Smooth muscle cell (in vitro differentiated cells): ENCODE data around the gene ASAP3. TPM values are rescaled to one million over a fixed set of nuclear protein-coding genes. Genes with fewer than 3 reads are reported as not detected.

Source experiments
- DNase-seq: peaks from one replicate; lab custom pipeline; 2025; ENCODE audit not compliant: unreplicated experiment; lab: John Stamatoyannopoulos, UW
- H2AFZ ChIP-seq: fragments of 200-600 bp; sonication (generic); 2 replicates; pipeline ENCODE4 v1.6.0; 2016; ENCODE audit warnings: antibody characterized with exemption, low read depth, mild to moderate bottlenecking
- H3F3A ChIP-seq: fragments of 200-600 bp; sonication (generic); 2 replicates; pipeline ENCODE4 v1.6.0; 2017; ENCODE audit warnings: antibody characterized with exemption, low read depth
- H3K27ac ChIP-seq: fragments of 200-600 bp; sonication (generic); 2 replicates; pipeline ENCODE4 v1.5.1; 2016; ENCODE audit warnings: low read depth, mild to moderate bottlenecking
- H3K27me3 ChIP-seq: fragments of 200-600 bp; sonication (generic); 2 replicates; pipeline ENCODE4 v1.6.1; 2016; ENCODE audit warnings: low read depth, mild to moderate bottlenecking
- H3K36me3 ChIP-seq: fragments of 200-600 bp; sonication (generic); 2 replicates; pipeline ENCODE4 v1.5.1; 2016; ENCODE audit warnings: low read depth
- H3K4me1 ChIP-seq: fragments of 200-600 bp; sonication (generic); 2 replicates; pipeline ENCODE4 v1.5.1; 2016; ENCODE audit warnings: low read depth
- H3K4me2 ChIP-seq: fragments of 200-600 bp; sonication (generic); 2 replicates; pipeline ENCODE4 v1.6.0; 2016; ENCODE audit warnings: mild to moderate bottlenecking
- H3K4me3 ChIP-seq: fragments of 200-600 bp; sonication (generic); 2 replicates; pipeline ENCODE4 v1.5.1; 2016; ENCODE audit warnings: mild to moderate bottlenecking
- H3K79me2 ChIP-seq: fragments of 200-600 bp; sonication (generic); 2 replicates; pipeline ENCODE4 v1.6.0; 2016; ENCODE audit warnings: low read depth, mild to moderate bottlenecking
- H3K9ac ChIP-seq: fragments of 200-600 bp; sonication (generic); 2 replicates; pipeline ENCODE4 v1.6.0; 2016; ENCODE audit warnings: low read depth
- H3K9me3 ChIP-seq: fragments of 200-600 bp; sonication (generic); replicated peaks from 2 replicates; pipeline ENCODE4 v1.5.1; 2016; ENCODE audit warnings: low read depth
- H4K20me1 ChIP-seq: fragments of 200-600 bp; sonication (generic); 2 replicates; pipeline ENCODE4 v1.6.0; 2016; ENCODE audit warnings: low read depth
- WGBS: methylation state at CpG from one replicate; pipeline ENCODE4 v1.1.7; 2016; ENCODE audit warnings: low lambda C conversion rate; 5-methylcytosine and 5-hydroxymethylcytosine counted together
- polyA plus RNA-seq: library from polyadenylated mRNA; unstranded; fragments of >200 nt; fragmentation: Nextera tagmentation; extraction: Ambion mirVana; gene quantifications from 2 replicates; pipeline ENCODE4 v1.2.1, GENCODE V29; 2016
- total RNA-seq: library from RNA; depleted of rRNA; stranded (reverse); fragments of >200 nt; gene quantifications from 2 replicates; pipeline ENCODE4 v1.2.3, GENCODE V29; 2014
- TF ChIP-seq, protein P1 (sequence below): fragments of 200-600 bp; sonication (generic); IDR thresholded peaks from 2 replicates; pipeline ENCODE4 v1.5.1; 2017; ENCODE audit warnings: borderline replicate concordance, mild to moderate bottlenecking, antibody characterized with exemption; ENCODE audit not compliant: insufficient read depth, poor library complexity, severe bottlenecking

The ASAP3 gene
- total and polyA plus RNA-seq, 2 experiments from 2014 or later: 16.3 to 28.9 TPM

DNA sequence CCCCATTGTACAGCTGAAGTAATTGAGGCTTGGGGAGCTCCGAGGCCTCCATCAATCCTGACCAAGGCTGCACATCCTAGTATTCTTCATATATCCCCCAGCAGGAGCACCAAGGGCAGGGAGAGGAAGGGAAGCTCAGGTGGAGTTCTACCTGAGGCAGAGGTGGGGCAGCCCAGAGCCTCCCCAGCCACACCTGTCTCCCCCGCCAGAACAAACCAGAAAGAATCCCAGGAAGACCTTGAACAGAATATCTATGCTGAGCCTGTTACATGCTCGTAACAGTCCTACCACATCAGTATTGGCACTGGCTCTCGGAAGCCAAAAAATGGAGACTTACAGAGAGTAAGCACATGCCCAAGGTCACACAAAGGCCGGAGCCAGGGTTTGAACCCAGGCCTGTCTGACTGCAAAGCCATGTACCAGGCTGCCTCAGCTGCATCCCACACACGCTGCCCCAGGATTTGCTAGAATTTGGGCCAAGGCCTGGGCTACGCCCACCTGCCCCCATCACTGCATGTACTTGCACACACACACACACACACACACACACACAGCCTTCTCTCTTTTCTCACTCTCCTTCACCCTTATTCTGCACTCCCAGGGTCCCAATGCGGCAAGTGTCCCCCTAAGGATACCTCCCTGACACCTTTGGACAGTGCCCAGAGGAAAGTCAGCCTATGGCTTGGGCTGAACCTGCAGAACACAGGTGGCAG is 42.5 kb upstream of the ASAP3 start:
- Histone ChIP-seq H3K27ac (no peak overlapping the region), H3K4me1 (peaks cover 15% of the 10 kb centered on the region), H4K20me1 (no peaks in the 10 kb centered on the region), H3K36me3 (no peaks in the 10 kb centered on the region), H3K27me3 (peaks cover 4% of the 10 kb centered on the region), H2AFZ (no peak overlapping the region), H3F3A (no peaks in the 10 kb centered on the region), H3K4me2 (no peak overlapping the region), H3K79me2 (no peaks in the 10 kb centered on the region), H3K9ac (no peak overlapping the region), H3K4me3 (no peak overlapping the region), H3K9me3 (no peaks in the 10 kb centered on the region)
- TF ChIP-seq, protein P1, sequence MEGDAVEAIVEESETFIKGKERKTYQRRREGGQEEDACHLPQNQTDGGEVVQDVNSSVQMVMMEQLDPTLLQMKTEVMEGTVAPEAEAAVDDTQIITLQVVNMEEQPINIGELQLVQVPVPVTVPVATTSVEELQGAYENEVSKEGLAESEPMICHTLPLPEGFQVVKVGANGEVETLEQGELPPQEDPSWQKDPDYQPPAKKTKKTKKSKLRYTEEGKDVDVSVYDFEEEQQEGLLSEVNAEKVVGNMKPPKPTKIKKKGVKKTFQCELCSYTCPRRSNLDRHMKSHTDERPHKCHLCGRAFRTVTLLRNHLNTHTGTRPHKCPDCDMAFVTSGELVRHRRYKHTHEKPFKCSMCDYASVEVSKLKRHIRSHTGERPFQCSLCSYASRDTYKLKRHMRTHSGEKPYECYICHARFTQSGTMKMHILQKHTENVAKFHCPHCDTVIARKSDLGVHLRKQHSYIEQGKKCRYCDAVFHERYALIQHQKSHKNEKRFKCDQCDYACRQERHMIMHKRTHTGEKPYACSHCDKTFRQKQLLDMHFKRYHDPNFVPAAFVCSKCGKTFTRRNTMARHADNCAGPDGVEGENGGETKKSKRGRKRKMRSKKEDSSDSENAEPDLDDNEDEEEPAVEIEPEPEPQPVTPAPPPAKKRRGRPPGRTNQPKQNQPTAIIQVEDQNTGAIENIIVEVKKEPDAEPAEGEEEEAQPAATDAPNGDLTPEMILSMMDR: no peak
- WGBS: 95% methylated on average over 7 of the region's 8 CpGs
- no peak for DNase-seq

DNA sequence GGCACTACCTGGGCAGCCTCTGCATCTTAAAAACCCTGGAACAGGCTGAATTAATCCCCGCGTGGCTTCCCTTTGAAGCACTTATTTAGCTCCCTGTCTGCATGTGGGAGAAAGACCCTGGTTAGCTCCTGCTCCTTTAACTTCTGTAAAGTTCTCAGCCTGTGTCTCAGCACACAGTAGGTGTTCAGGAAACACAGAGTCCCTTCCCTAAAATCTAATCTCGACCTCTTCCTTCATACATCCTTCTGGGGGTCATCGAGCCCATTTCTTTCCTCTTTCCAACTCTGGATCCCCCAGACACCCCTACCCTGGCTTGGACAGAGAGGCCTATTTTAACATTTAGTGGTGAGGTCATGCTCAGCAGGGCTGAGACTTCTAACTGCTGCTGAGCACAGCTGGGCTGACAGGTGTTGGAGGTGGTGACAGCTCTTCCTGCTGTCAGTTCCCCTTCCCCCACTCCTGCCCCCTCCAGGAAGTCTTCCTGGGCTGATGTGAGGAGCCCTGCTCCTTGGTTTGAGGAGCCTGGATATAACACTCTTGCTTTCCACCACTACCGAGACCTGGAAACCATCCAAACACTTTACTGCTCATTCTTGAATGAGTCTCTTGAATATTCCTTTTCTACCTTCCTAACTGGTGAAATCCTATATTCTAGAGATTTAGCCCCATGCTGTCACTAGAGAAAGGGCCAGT is 41.7 kb upstream of the ASAP3 start:
- Histone ChIP-seq H3K9me3 (no peaks in the 10 kb centered on the region), H3K27me3 (peaks cover 4% of the 10 kb centered on the region), H3K4me1 (peaks cover 10% of the 10 kb centered on the region), H3K79me2 (no peaks in the 10 kb centered on the region), H4K20me1 (no peaks in the 10 kb centered on the region), H3K4me3 (no peak overlapping the region), H2AFZ (no peak overlapping the region), H3K4me2 (no peak overlapping the region), H3K36me3 (no peaks in the 10 kb centered on the region), H3K27ac (no peak overlapping the region), H3K9ac (no peak overlapping the region), H3F3A (no peaks in the 10 kb centered on the region)
- WGBS: 85% methylated on average over 5 of the region's 5 CpGs
- DNase-seq: no peak
- TF ChIP-seq, protein P1: no peak

DNA sequence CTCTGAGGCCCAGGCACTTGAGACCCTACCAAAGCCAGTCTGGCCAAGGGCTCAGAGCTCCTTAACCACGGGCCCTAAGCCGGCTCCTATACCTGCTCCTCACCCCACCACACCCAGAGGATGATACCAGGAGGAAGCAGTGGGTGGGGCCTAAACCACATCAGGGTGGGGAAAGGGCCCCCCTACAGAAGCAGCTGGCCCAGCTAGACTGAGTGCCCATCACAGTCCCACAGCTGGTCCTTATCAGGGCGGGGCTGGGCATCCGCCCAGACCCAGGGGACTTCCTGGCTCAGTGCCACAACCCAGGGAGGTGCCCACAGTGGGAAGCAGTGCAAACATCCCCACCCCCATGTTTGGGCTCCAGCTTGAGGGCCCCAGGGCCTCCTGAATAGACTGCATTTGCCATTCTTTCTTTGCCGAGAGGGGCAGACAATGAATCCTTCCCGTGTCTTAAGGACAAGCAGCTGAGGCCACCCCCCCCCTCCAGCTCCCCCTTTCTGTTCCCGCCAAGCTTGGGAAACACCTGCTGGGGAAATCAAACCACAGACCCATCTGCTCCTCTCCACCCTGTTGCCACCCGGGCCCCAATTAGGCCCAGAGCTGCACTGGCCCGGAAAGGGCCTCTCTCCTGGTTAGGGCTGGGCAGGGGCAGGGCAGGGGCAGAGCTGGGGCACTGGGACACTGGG is 40.9 kb upstream of the ASAP3 start:
- Histone ChIP-seq H3K27me3 (no peaks in the 10 kb centered on the region), H3K27ac (no peak overlapping the region), H3K4me3 (no peak overlapping the region), H3K79me2 (no peaks in the 10 kb centered on the region), H3K4me2 (no peak overlapping the region), H2AFZ (no peak overlapping the region), H3K36me3 (no peaks in the 10 kb centered on the region), H4K20me1 (no peaks in the 10 kb centered on the region), H3K9me3 (no peaks in the 10 kb centered on the region), H3K4me1 (peaks cover 2% of the 10 kb centered on the region), H3F3A (no peaks in the 10 kb centered on the region), H3K9ac (no peak overlapping the region)
- TF ChIP-seq, protein P1: no peak
- DNase-seq: no peak
- 83% methylated on average over 9 of the region's 9 CpGs for WGBS
